ENCODE data around the gene TRIM38. TPM values are rescaled to one million over a fixed set of nuclear protein-coding genes. Genes with fewer than 3 reads are reported as not detected.

The TRIM38 gene
- total RNA-seq, 1 donor = 13.8 TPM

DNA sequence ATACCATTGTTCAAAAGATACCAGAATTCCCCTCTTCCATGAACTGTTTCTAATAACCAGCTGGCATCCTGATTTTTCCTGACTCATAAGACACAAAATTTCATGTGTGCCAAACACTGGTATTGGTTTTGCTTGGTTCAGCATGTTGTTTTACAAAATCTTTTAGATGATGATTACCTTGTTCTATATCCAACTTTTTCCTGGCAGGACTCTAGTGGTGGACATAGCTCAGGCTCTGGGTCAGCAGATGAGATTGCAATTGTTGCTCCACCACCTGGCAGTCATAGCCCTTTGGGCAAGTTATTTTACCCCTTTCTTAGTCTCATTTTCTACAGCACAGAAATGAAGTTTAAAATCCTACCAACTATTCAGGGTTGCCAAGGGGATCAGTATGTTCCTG is 6.2 kb downstream of the TRIM38 start:
- TF ChIP-seq, protein P1, sequence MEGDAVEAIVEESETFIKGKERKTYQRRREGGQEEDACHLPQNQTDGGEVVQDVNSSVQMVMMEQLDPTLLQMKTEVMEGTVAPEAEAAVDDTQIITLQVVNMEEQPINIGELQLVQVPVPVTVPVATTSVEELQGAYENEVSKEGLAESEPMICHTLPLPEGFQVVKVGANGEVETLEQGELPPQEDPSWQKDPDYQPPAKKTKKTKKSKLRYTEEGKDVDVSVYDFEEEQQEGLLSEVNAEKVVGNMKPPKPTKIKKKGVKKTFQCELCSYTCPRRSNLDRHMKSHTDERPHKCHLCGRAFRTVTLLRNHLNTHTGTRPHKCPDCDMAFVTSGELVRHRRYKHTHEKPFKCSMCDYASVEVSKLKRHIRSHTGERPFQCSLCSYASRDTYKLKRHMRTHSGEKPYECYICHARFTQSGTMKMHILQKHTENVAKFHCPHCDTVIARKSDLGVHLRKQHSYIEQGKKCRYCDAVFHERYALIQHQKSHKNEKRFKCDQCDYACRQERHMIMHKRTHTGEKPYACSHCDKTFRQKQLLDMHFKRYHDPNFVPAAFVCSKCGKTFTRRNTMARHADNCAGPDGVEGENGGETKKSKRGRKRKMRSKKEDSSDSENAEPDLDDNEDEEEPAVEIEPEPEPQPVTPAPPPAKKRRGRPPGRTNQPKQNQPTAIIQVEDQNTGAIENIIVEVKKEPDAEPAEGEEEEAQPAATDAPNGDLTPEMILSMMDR (IDR thresholded peaks at IDR 0.05; ENCODE audit: insufficient read depth, low read depth, low read length) = no peak
- no peak for DNase-seq (ENCODE audit: low read depth)
- H3K4me3 ChIP-seq (ENCODE audit: low read depth, low read length) = no peak overlapping the region

DNA sequence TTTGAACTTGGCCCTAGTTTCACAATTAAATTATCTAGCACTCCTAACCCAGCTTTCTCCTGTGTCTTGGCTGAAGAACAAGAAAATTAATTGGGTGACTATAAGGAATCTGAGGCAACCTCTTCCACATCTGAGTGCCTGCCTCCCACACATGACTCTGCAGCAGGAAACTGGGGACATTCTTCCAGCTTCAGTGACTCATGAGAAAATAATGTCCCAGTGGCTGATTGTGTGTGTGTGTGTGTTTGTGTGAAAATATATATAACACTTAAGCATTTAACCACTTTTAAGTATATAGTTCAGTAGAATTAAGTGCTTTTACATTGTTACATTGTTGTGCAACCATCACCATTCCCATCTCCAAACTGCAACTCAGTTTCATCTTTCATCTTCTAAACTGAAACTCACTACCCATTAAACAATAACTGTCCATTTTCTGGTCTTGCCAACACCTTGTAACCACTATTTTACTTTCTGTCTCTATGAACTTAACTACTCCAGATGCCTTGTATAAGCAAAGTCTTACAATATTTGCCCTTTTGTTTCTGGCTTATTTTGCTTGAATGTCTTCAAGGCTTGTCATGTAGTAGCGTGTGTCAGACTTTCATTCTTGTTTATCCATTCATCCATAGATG is 8.7 kb downstream of the TRIM38 start:
- TF ChIP-seq, protein P1 (IDR thresholded peaks at IDR 0.05; ENCODE audit: insufficient read depth, low read depth, low read length) = no peak
- DNase-seq (ENCODE audit: low read depth) = peak; percentile 91
- no peak overlapping the region for H3K4me3 ChIP-seq (ENCODE audit: low read depth, low read length)

DNA sequence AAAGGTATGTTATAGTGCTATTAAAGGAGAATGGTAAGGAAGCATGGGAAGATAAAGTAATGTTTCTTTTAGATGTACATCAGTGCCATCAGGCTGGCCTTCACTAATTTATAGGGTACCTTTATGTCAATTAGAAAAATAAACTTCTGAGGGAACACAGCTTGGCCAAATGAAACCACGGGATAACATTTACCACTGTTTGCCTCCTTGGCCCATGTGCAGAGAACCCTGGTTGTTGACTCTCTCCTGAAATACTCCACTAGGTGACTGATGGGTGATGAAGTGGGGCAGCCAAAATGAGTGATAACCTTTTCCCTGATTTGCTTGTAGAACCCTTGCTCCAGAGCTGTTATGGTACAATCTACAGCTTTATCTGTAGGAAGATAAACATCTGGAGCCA is 9.5 kb downstream of the TRIM38 start:
- no peak for DNase-seq (ENCODE audit: low read depth)
- H3K4me3 ChIP-seq (ENCODE audit: low read depth, low read length) = no peak overlapping the region
- TF ChIP-seq, protein P1 (IDR thresholded peaks at IDR 0.05; ENCODE audit: insufficient read depth, low read depth, low read length) = no peak

DNA sequence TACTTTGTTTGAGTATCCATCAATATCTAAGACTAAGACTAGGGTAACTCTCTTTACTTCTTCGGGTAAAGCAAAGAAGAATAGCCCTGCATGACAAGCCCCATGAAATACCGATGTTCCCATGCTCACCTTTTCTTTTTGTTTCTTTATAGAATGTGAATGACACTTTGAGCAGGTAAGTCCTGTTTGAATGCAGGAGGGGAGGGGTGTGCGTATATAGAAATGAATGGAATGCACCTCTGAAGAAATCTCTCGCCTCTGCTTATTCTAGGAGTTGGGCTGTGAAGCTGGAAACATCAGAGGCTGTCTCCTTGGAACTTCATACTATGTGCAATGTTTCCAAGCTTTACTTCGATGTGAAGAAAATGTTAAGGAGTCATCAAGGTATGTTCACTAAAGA is 10.3 kb downstream of the TRIM38 start:
- no peak overlapping the region for H3K4me3 ChIP-seq (ENCODE audit: low read depth, low read length)
- no peak for DNase-seq (ENCODE audit: low read depth)
- TF ChIP-seq, protein P1 (IDR thresholded peaks at IDR 0.05; ENCODE audit: insufficient read depth, low read depth, low read length) = no peak

DNA sequence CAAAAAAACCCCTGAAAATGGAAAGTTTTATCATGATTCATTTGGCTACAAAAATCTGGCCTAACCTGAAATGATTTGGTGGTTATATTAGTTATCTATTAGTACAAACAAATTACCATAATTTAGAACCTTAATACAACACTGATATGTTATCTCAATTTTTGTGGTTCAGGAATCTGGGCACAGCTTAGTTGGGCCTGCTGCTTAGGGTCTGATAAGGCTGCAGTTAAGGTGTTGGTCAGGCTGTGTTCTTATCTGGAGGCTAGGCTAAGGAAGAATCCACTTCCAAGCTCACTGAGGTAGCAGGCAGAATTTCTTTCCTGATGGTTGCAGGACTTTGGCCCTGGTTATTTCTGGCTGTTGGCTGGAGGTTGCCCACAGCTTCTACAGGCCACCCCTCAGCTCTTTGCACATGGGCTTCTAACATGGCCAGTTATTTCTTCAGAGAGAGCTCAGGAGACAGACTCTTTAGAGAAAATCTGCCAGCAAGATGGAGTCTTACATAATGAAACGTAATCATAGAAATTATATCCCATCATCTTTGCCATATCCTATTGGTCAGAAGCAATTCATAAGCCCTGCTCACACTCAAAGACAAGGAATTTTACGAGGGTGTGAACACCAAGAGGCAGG is 11.4 kb downstream of the TRIM38 start:
- no peak overlapping the region for H3K4me3 ChIP-seq (ENCODE audit: low read depth, low read length)
- no peak for DNase-seq (ENCODE audit: low read depth)
- TF ChIP-seq, protein P1 (IDR thresholded peaks at IDR 0.05; ENCODE audit: insufficient read depth, low read depth, low read length) = no peak

DNA sequence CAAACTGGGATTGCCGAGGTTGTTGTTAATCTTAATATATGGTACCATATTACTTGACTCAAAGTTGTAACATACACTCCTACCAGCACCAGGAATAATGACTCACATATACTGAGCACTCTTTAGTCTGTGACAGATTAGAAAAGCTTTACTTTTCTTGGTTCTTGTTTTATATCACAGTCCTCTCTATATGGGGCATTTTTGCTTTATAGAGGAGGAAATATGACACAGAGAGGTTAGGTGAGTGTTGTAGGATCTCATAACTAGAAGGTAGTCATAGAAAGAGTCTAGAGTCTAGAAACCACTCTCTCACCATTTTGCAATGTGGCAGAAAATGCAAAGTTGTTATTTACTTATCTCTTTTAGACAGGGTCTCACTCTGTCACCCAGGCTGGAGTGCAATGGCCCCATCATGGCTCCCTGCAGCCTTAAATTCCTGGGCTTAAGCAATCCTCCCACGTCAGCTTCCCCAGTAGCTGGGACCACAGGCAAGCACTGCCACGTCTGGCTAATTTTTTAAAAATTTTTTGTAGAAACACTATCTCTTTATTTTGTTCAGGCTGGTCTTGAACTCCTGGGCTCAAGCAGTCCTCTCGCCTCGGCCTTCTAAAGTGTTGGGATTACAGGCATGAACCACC is 13.4 kb downstream of the TRIM38 start:
- TF ChIP-seq, protein P1 (IDR thresholded peaks at IDR 0.05; ENCODE audit: insufficient read depth, low read depth, low read length) = no peak
- no peak overlapping the region for H3K4me3 ChIP-seq (ENCODE audit: low read depth, low read length)
- no peak for DNase-seq (ENCODE audit: low read depth)

All from fibroblast of villous mesenchyme (primary cell).